Liver (tissue), 3 donors: Measurements from ENCODE around the gene PRR22.

Experiments
- CTCF ChIP-seq: fragments of 150-350 bp; IDR thresholded peaks from 2 replicates; pipeline ENCODE4 v1.5.1; 2017; ENCODE audit warnings: improper control_type of control experiment, low read depth, low read length; ENCODE audit not compliant: missing input control
- FOXA1 ChIP-seq: IDR thresholded peaks from 2 replicates; pipeline ENCODE4 v1.6.1; 2016; ENCODE audit warnings: antibody characterized with exemption
- NR2F2 ChIP-seq: IDR thresholded peaks from 2 replicates; pipeline ENCODE4 v1.6.1; 2016; ENCODE audit warnings: antibody characterized with exemption
- REST ChIP-seq: IDR thresholded peaks from 2 replicates; pipeline ENCODE4 v1.6.1; 2016; ENCODE audit warnings: antibody characterized with exemption, mild to moderate bottlenecking
- SP1 ChIP-seq: IDR thresholded peaks from 2 replicates; pipeline ENCODE4 v1.6.1; 2018; ENCODE audit warnings: antibody characterized with exemption, mild to moderate bottlenecking
- donor health status: healthy.
- donor health status: healthy.

GRCh38 chr19:5792224-5792623 lies 7.7 kb upstream of the PRR22 start:
- TF ChIP-seq CTCF = no peak
- no peak for TF ChIP-seq NR2F2
- TF ChIP-seq FOXA1 = no peak
- TF ChIP-seq REST = no peak
- TF ChIP-seq SP1 = no peak
